Adipocyte (in vitro differentiated cells): ENCODE results near the gene CAP1.
A peak's percentile ranks its signal among the peaks of the same experiment; 100 is the strongest.

ENCODE experiments used
- DNase-seq: peaks from one replicate; pipeline ENCODE4 v3.0.0-alpha.2; 2015; ENCODE audit warnings: low read depth
- H3K27me3 ChIP-seq: replicated peaks from 2 replicates; pipeline ENCODE4 v1.7.0; 2013; ENCODE audit warnings: mild to moderate bottlenecking, low read length, moderate library complexity; ENCODE audit not compliant: control insufficient read depth, insufficient read depth
- H3K36me3 ChIP-seq: 2 replicates; pipeline ENCODE4 v1.7.0; 2013; ENCODE audit warnings: low read length, mild to moderate bottlenecking, moderate library complexity; ENCODE audit not compliant: control insufficient read depth, insufficient read depth, severe bottlenecking
- H3K4me1 ChIP-seq: 2 replicates; pipeline ENCODE4 v1.7.0; 2013; ENCODE audit warnings: mild to moderate bottlenecking, low read length, moderate library complexity; ENCODE audit not compliant: control insufficient read depth, insufficient read depth
- H3K4me3 ChIP-seq: 2 replicates; pipeline ENCODE4 v1.7.0; 2013; ENCODE audit warnings: mild to moderate bottlenecking, low read length, moderate library complexity
- H3K9ac ChIP-seq: 2 replicates; pipeline ENCODE4 v1.7.0; 2013; ENCODE audit warnings: mild to moderate bottlenecking, low read length, moderate library complexity
- H3K9me3 ChIP-seq: 2 replicates; pipeline ENCODE4 v1.7.0; 2013; ENCODE audit warnings: mild to moderate bottlenecking, low read length, moderate library complexity; ENCODE audit not compliant: control insufficient read depth

Gene CAP1

GRCh38 chr1:40014253-40014706 lies 26.2 kb upstream of the CAP1 start:
- no peak overlapping the region for H3K9ac ChIP-seq
- DNase-seq: no peak
- H3K36me3 ChIP-seq: no peaks in the 10 kb centered on the region
- H3K4me3 ChIP-seq: no peak overlapping the region
- no peaks in the 10 kb centered on the region for H3K9me3 ChIP-seq
- peaks cover 4% of the 10 kb centered on the region for H3K4me1 ChIP-seq
- H3K27me3 ChIP-seq: no peaks in the 10 kb centered on the region

- Histone ChIP-seq H3K36me3 (no peaks in the 10 kb centered on the region), H3K4me1 (peaks cover 4% of the 10 kb centered on the region), H3K27me3 (no peaks in the 10 kb centered on the region), H3K9me3 (no peaks in the 10 kb centered on the region), H3K4me3 (no peak overlapping the region), H3K9ac (no peak overlapping the region)
- DNase-seq: peak; percentile 81
Measured at GRCh38 chr1:40014812-40015594, 25.5 kb upstream of the CAP1 start.

GRCh38 chr1:40017951-40018575 lies 22.5 kb upstream of the CAP1 start:
- Histone ChIP-seq H3K27me3 (no peaks in the 10 kb centered on the region), H3K4me1 (peaks cover 4% of the 10 kb centered on the region), H3K4me3 (no peak overlapping the region), H3K9me3 (peaks cover under 1% of the 10 kb centered on the region), H3K9ac (no peak overlapping the region), H3K36me3 (no peaks in the 10 kb centered on the region)
- DNase-seq: no peak

GRCh38 chr1:40020447-40021085 lies 20.0 kb upstream of the CAP1 start:
- H3K4me1 ChIP-seq: no peaks in the 10 kb centered on the region
- DNase-seq: no peak
- H3K9me3 ChIP-seq: peaks cover 8% of the 10 kb centered on the region
- H3K4me3 ChIP-seq: no peak overlapping the region
- H3K9ac ChIP-seq: no peak overlapping the region
- H3K36me3 ChIP-seq: no peaks in the 10 kb centered on the region
- H3K27me3 ChIP-seq: no peaks in the 10 kb centered on the region

- H3K4me3 ChIP-seq: no peak overlapping the region
- no peaks in the 10 kb centered on the region for H3K4me1 ChIP-seq
- no peaks in the 10 kb centered on the region for H3K36me3 ChIP-seq
- DNase-seq: no peak
- no peak overlapping the region for H3K9ac ChIP-seq
- peaks cover 13% of the 10 kb centered on the region for H3K9me3 ChIP-seq
- no peaks in the 10 kb centered on the region for H3K27me3 ChIP-seq
Measured at GRCh38 chr1:40023379-40023944, 17.1 kb upstream of the CAP1 start.

GRCh38 chr1:40024671-40025070 lies 15.9 kb upstream of the CAP1 start:
- no peak overlapping the region for H3K4me3 ChIP-seq
- no peak for DNase-seq
- H3K9ac ChIP-seq: no peak overlapping the region
- no peaks in the 10 kb centered on the region for H3K4me1 ChIP-seq
- peaks cover 13% of the 10 kb centered on the region for H3K9me3 ChIP-seq
- H3K27me3 ChIP-seq: no peaks in the 10 kb centered on the region
- H3K36me3 ChIP-seq: no peaks in the 10 kb centered on the region

GRCh38 chr1:40027647-40028046 lies 12.9 kb upstream of the CAP1 start:
- Histone ChIP-seq H3K36me3 (no peaks in the 10 kb centered on the region), H3K27me3 (no peaks in the 10 kb centered on the region), H3K4me1 (peaks cover 3% of the 10 kb centered on the region), H3K9ac (no peak overlapping the region), H3K9me3 (peaks cover 13% of the 10 kb centered on the region), H3K4me3 (no peak overlapping the region)
- no peak for DNase-seq

- Histone ChIP-seq H3K4me1 (peaks cover 3% of the 10 kb centered on the region), H3K4me3 (no peak overlapping the region), H3K27me3 (no peaks in the 10 kb centered on the region), H3K9ac (no peak overlapping the region), H3K9me3 (peaks cover 5% of the 10 kb centered on the region), H3K36me3 (no peaks in the 10 kb centered on the region)
- no peak for DNase-seq
Measured at GRCh38 chr1:40029608-40030007, 10.9 kb upstream of the CAP1 start.

- DNase-seq: no peak
- peaks cover 5% of the 10 kb centered on the region for H3K9me3 ChIP-seq
- H3K9ac ChIP-seq: no peak overlapping the region
- no peaks in the 10 kb centered on the region for H3K36me3 ChIP-seq
- no peaks in the 10 kb centered on the region for H3K27me3 ChIP-seq
- no peak overlapping the region for H3K4me3 ChIP-seq
- H3K4me1 ChIP-seq: peaks cover 3% of the 10 kb centered on the region
Measured at GRCh38 chr1:40030528-40031135, 9.9 kb upstream of the CAP1 start.

- Histone ChIP-seq H3K4me1 (peaks cover 16% of the 10 kb centered on the region), H3K4me3 (no peak overlapping the region), H3K9me3 (no peaks in the 10 kb centered on the region), H3K9ac (no peak overlapping the region), H3K36me3 (no peaks in the 10 kb centered on the region), H3K27me3 (no peaks in the 10 kb centered on the region)
- DNase-seq: peak; percentile 85
Measured at GRCh38 chr1:40032240-40032891, 8.2 kb upstream of the CAP1 start.
